T-helper 2 cell treated with Interferon-gamma antibody and Interleukin-4, amounts not matched to agents 100 ng/mL and 5 ng/mL, for 36 hours (primary cell): Measurements from ENCODE around the gene EQTN. TPM values are rescaled to one million over a fixed set of nuclear protein-coding genes. Genes with fewer than 3 reads are reported as not detected.

Experiments used
- total RNA-seq: library from RNA; stranded (reverse); gene quantifications from 2 replicates; pipeline ENCODE4 v1.2.3, GENCODE V29; 2022

The EQTN gene
- total RNA-seq, 1 donor from 2014 or later, result not detected

Other genes with a start within 250 kb of the EQTN start
- gene TEK, start 187.9 kb downstream of the EQTN start, total RNA-seq, result not detected in 2 replicates
- gene IFNK, start 227.1 kb upstream of the EQTN start, total RNA-seq, result not detected in 2 replicates
- gene MOB3B, start 232.7 kb upstream of the EQTN start, total RNA-seq, result 0.34 and 0.39 TPM in 2 replicates